Hepatocyte (in vitro differentiated cells): Measurements from ENCODE around the gene MAP4K2. TPM values are rescaled to one million over a fixed set of nuclear protein-coding genes. Genes with fewer than 3 reads are reported as not detected.
A peak's percentile ranks its signal among the peaks of the same experiment; 100 is the strongest.

ENCODE experiments used
- DNase-seq: peaks from one replicate; pipeline ENCODE4 v3.0.0-alpha.2; 2016; ENCODE audit warnings: low spot score
- H2AFZ ChIP-seq: fragments of 200-600 bp; sonication (generic); 2 replicates; pipeline ENCODE4 v1.6.0; 2016; ENCODE audit warnings: antibody characterized with exemption, mild to moderate bottlenecking
- H3K27ac ChIP-seq: fragments of 200-600 bp; sonication (generic); 2 replicates; pipeline ENCODE4 v1.5.1; 2016; ENCODE audit warnings: mild to moderate bottlenecking
- H3K27me3 ChIP-seq: fragments of 200-600 bp; sonication (generic); 2 replicates; pipeline ENCODE4 v1.6.1; 2016
- H3K36me3 ChIP-seq: fragments of 200-600 bp; sonication (generic); replicated peaks from 2 replicates; pipeline ENCODE4 v1.5.1; 2016; ENCODE audit warnings: low read depth; ENCODE audit not compliant: insufficient read depth
- H3K4me1 ChIP-seq: fragments of 200-600 bp; sonication (generic); 2 replicates; pipeline ENCODE4 v1.5.1; 2016; ENCODE audit warnings: mild to moderate bottlenecking, moderate library complexity; ENCODE audit not compliant: insufficient read depth
- H3K4me2 ChIP-seq: fragments of 200-600 bp; sonication (generic); 2 replicates; pipeline ENCODE4 v1.6.0; 2016
- H3K4me3 ChIP-seq: fragments of 200-600 bp; sonication (generic); 2 replicates; pipeline ENCODE4 v1.5.1; 2016; ENCODE audit warnings: mild to moderate bottlenecking
- H3K79me2 ChIP-seq: fragments of 200-600 bp; sonication (generic); 2 replicates; pipeline ENCODE4 v1.6.0; 2017; ENCODE audit warnings: mild to moderate bottlenecking
- H3K9me2 ChIP-seq: fragments of 200-600 bp; sonication (generic); replicated peaks from 2 replicates; pipeline ENCODE4 v1.6.0; 2017; ENCODE audit warnings: mild to moderate bottlenecking; ENCODE audit not compliant: insufficient read depth
- H3K9me3 ChIP-seq: fragments of 200-600 bp; sonication (generic); 2 replicates; pipeline ENCODE4 v1.5.1; 2016; ENCODE audit warnings: low read depth, mild to moderate bottlenecking
- H4K20me1 ChIP-seq: fragments of 200-600 bp; sonication (generic); 2 replicates; pipeline ENCODE4 v1.6.0; 2016; ENCODE audit warnings: mild to moderate bottlenecking; ENCODE audit not compliant: insufficient read depth, poor library complexity, severe bottlenecking
- EZH2 ChIP-seq: fragments of 200-600 bp; sonication (generic); IDR thresholded peaks from 2 replicates; pipeline ENCODE4 v1.6.1; 2016; ENCODE audit warnings: antibody characterized with exemption, mild to moderate bottlenecking, borderline replicate concordance
- EZH2phosphoT487 ChIP-seq: fragments of 200-600 bp; sonication (generic); IDR thresholded peaks from one replicate; pipeline ENCODE4 v1.6.1; 2018; ENCODE audit warnings: antibody characterized with exemption, mild to moderate bottlenecking, low read depth, moderate library complexity; ENCODE audit not compliant: unreplicated experiment, severe bottlenecking
- WGBS: methylation state at CpG from one replicate; pipeline ENCODE4 v1.1.6; 2016; ENCODE audit warnings: low lambda C conversion rate; ENCODE audit errors: missing lambda C conversion rate; 5-methylcytosine and 5-hydroxymethylcytosine counted together
- polyA plus RNA-seq: library from polyadenylated mRNA; unstranded; fragments of >200 nt; fragmentation: Nextera tagmentation; extraction: Ambion mirVana; gene quantifications from 2 replicates; pipeline ENCODE4 v1.2.1, GENCODE V29; 2016
- total RNA-seq: library from RNA; depleted of rRNA; stranded (reverse); fragments of >200 nt; gene quantifications from 2 replicates; pipeline ENCODE4 v1.2.3, GENCODE V29; 2014
- TF ChIP-seq, protein P1 (sequence below): fragments of 200-600 bp; sonication (generic); IDR thresholded peaks from 2 replicates; pipeline ENCODE4 v1.5.1; 2016; ENCODE audit warnings: antibody characterized with exemption, mild to moderate bottlenecking; ENCODE audit not compliant: poor library complexity

The MAP4K2 gene
- 7.8 and 23.5 TPM in 2 replicates for total RNA-seq
- 9.0 and 13.2 TPM in 2 replicates for polyA plus RNA-seq

DNA sequence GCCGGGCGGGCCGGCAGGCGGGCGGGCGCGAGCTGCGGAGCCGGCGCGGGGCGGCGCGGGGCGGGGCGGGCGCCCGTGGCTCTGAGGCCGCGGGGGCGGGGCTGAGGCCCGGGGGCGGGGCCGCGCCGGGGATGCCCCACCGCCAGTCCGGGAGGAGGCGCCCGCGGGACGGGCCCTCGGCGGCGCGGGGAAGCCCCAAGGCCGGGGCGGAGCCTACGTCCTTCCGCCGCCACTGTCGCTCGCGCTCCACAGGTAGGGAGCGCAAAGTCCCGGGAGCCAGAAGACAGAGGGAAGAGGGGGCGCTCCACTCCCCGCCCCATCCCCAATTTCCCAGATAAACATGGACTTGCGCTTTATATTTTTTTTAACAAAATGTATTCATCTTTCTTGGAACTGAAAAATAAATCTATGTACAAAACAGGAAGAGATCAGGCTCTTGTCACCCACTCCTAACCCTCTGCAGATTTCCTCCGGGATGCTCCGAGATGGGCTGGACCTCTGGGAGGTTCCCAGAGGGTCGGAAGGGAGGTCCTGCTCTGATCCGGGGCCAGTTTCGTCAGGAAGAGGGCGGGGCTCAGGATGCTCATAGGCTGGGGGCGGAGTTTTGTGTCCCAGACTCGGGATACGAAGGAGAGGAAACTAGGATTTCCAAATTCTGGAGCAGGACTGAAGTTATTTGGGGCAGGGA is at the start of gene MAP4K2:
MAP4K2 (minus strand) TSS at position 57 of the 688 bp plus-strand sequence. CDS start 65 bp downstream, outside the sequence.
- no peaks in the 10 kb centered on the region for H3K27me3 ChIP-seq
- H2AFZ ChIP-seq: peak within 1 kb of the TSS; percentile 98
- H3K9me3 ChIP-seq: no peaks in the 10 kb centered on the region
- no peaks in the 10 kb centered on the region for H3K36me3 ChIP-seq
- TF ChIP-seq, protein P1, sequence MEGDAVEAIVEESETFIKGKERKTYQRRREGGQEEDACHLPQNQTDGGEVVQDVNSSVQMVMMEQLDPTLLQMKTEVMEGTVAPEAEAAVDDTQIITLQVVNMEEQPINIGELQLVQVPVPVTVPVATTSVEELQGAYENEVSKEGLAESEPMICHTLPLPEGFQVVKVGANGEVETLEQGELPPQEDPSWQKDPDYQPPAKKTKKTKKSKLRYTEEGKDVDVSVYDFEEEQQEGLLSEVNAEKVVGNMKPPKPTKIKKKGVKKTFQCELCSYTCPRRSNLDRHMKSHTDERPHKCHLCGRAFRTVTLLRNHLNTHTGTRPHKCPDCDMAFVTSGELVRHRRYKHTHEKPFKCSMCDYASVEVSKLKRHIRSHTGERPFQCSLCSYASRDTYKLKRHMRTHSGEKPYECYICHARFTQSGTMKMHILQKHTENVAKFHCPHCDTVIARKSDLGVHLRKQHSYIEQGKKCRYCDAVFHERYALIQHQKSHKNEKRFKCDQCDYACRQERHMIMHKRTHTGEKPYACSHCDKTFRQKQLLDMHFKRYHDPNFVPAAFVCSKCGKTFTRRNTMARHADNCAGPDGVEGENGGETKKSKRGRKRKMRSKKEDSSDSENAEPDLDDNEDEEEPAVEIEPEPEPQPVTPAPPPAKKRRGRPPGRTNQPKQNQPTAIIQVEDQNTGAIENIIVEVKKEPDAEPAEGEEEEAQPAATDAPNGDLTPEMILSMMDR: peak; percentile 28
- no peak for TF ChIP-seq EZH2
- TF ChIP-seq EZH2phosphoT487: no peak
- DNase-seq: peak; percentile 97
- peak within 1 kb of the TSS; percentile 96 for H3K4me2 ChIP-seq
- under 1% methylated on average over 18 of the region's 58 CpGs for WGBS
- H3K4me3 ChIP-seq: peak within 1 kb of the TSS; percentile 83
- H3K27ac ChIP-seq: peak within 1 kb of the TSS; percentile 98
- no peaks in the 10 kb centered on the region for H3K9me2 ChIP-seq
- peaks cover 20% of the 10 kb centered on the region for H3K4me1 ChIP-seq
- no peaks in the 10 kb centered on the region for H4K20me1 ChIP-seq
- peaks cover 3% of the 10 kb centered on the region for H3K79me2 ChIP-seq

DNA sequence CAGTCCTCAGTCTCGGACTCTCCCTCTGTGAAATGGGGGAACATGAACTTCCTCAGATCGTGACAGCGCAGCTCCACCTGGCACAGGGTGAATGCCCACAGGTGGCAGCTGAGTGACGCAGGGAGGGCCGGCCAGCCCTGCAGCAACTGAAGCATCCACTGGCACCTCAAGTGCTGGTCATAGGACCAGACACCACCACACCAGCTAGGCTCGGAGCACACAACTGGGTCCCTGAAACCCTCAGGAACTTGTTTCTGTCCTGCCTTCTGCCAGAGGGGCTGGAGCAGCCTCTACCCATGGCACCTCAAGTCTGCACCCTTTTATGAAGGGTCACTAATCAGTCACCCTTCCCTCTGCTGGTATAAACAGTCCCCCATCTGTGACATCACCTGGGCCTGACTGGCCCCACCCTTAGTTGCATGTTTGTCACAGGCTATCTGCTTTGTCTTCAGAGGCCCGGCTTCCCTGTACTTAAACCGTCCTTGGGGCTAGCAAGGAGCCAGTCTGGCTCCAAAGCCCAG is 48.9 kb upstream of the MAP4K2 start:
- H3K9me3 ChIP-seq: no peaks in the 10 kb centered on the region
- H3K36me3 ChIP-seq: no peaks in the 10 kb centered on the region
- peak overlapping the region; percentile 58 for H3K27ac ChIP-seq
- no peak overlapping the region for H3K4me2 ChIP-seq
- no peak for DNase-seq
- H4K20me1 ChIP-seq: no peaks in the 10 kb centered on the region
- H3K4me1 ChIP-seq: peaks cover 30% of the 10 kb centered on the region
- H3K9me2 ChIP-seq: no peaks in the 10 kb centered on the region
- H3K27me3 ChIP-seq: no peaks in the 10 kb centered on the region
- TF ChIP-seq EZH2phosphoT487: no peak
- TF ChIP-seq, protein P1: no peak
- TF ChIP-seq EZH2: no peak
- H3K79me2 ChIP-seq: peaks cover 7% of the 10 kb centered on the region
- WGBS: 88% methylated on average over 8 of the region's 8 CpGs
- no peak overlapping the region for H3K4me3 ChIP-seq
- H2AFZ ChIP-seq: no peak overlapping the region

DNA sequence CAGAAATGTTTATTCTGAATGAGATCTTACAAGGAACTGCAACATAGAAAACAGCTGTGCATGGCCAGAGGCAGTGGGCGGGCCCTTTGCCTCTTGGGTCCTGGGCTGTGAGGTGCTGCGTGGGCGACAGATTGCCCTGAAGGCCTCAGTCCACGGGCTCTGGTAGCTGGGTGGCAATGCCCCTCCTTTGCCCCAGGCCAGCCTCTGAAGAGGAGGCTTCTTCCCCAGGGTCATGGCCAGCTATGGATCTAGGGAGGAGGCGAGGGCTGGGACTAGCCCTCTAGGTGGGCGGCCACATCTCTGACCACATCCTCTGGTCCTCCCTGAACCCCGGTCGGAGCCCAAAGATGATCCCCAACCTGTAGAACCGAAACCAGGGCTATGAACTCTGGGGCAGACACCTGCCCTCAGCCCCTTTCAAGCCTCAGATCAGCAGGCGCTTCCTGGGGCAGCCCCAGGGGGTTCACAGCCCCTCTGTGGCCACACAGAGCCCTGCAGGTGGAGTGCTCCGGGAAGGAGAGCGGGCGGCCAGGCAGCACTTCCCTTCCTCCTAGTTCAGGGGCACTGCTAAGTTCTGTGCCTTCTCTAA is 48.1 kb upstream of the MAP4K2 start:
- Histone ChIP-seq H3K79me2 (peaks cover 4% of the 10 kb centered on the region), H3K27ac (peak overlapping the region; percentile 58), H3K36me3 (no peaks in the 10 kb centered on the region), H3K9me2 (no peaks in the 10 kb centered on the region), H3K4me2 (no peak overlapping the region), H2AFZ (no peak overlapping the region), H4K20me1 (no peaks in the 10 kb centered on the region), H3K4me1 (peaks cover 22% of the 10 kb centered on the region), H3K9me3 (no peaks in the 10 kb centered on the region), H3K4me3 (no peak overlapping the region), H3K27me3 (no peaks in the 10 kb centered on the region)
- DNase-seq: no peak
- WGBS: 70% methylated on average over 13 of the region's 13 CpGs
- TF ChIP-seq, protein P1: no peak
- TF ChIP-seq EZH2phosphoT487: no peak
- TF ChIP-seq EZH2: no peak
